Kidney tubule cell (primary cell): ENCODE measurements around the gene PLVAP.

Experiments
- DNase-seq: peaks from one replicate; pipeline ENCODE4 v3.0.0-alpha.2; 2018; ENCODE audit warnings: low spot score

The PLVAP gene

DNA sequence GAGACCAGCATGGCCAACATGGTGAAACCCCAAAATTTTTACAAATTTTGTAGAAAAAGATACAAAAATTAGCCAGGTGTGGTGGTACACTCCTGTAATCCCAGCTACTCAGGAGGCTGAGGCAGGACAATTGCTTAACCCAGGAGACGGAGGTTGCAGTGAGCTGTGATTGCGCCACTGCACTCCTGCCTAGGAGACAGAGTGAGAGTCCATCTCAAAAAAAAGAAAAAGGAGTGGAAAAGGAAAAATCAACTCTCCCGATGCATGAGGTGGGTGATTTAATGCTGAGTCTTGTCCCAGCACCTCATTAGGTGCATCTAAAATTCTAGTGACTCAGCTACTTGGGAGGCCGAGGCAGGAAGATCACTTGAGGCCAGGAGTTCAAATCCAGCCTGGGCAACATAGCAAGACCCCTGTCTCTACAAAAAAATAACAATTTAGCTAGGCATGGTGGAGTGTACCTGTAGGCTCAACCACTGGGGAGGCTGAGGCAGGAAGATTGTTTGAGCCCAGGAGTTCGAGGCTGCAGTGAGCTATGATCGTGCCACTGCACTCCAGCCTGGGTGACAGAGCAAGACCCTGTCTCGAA lies 20.0 kb downstream of the PLVAP start:
- no peak for DNase-seq

DNA sequence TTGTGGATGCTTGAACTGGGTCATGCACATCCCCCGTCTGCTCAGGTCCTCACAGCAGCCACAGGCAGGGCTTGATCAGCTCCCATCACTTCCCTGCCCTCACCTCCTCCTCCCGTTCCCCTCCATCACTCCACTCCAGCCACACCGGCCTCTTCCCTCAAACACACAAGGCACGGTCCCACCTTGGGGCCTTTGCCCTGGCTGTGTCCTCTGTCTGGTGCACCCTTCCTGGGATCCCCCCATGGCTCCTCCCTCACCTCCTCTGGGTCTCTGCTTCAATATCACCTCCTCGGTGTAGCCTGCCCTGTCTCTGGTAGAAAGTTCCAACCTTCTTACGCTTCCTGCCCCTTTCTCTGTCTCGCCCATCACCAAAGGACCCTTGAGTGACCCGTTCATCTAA lies 23.8 kb downstream of the PLVAP start:
- no peak for DNase-seq

DNA sequence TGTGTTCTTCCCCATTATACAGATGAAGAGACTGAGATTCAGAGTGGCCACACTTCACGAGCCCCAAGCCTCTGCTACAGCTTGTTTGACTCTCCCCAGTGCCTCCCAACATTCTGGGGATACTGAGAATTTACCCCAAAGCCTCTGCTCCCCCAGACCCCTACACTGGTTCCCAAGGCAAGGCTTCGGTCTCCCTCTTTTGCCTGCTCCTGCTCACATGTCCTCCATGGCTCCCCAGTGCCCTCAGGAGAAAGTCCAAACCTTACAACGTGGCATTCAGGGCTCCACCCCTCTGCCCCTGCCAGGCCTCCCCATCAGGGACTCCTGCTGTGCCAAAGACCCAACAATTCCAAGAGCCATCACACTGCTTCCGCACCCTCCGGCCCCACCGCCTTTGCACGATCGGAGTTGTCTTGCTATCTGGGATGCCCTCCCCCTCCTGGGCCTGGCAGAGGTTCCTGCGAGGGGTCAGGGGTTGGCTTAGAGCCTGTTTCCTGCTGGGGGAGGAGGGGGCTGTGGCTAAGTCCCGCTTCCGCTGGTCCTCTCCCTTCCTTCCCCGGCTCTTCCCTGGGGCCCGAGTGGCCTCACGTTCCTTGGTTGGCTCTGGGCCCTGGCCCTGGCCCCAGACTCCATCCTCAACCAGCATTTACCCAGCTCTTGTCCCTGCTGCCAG lies 24.4 kb downstream of the PLVAP start:
- DNase-seq: no peak

DNA sequence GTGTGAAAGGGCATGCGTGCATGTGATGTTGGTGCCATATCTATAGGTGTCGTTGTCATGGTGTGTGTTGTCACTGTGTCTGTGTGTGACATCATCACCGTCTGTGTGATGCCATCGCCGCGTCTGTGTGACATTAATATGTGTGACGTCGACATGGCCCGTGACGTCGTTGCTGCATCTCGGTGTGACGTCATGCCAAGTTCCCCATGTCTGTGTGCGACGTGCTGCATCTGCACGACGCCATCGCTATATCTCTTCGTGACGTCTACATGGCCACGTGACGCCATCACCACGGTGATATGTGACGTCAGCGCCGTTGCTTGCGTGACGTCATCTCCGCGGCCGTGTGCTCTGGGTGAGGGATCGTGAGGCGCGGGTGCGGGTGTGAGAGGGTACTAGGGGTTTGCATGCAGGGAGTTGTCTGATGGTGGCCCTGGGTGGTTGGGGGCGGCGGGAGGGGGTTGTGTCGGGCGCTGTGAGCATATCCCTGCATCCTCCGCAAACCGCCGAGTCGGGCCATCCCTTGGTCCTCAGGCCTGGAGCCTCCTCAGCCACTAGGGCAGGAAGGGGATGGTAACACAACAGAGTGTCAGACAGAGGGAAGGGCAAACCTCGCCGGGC lies 25.2 kb downstream of the PLVAP start:
- no peak for DNase-seq

DNA sequence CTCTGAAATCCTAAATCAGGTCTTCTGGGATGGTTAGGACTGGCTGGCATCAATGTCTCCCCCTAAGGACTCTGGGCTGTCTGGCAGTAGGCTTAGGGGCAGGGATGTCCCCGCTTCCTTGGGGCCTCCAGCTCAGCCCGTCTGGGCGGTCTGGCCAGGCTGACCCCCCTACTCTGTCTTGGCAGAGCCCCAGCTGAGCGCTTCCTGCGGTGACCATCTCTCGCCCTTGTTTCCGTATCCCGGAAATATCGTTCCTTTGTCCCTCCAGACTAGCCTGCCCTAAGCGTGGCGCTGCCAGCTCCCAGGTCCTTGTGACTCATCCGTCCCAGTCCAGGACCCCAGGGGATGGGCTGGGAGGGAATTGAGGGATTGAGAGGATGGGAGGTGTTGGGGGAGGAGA lies 28.4 kb downstream of the PLVAP start:
- DNase-seq: peak; percentile 73

DNA sequence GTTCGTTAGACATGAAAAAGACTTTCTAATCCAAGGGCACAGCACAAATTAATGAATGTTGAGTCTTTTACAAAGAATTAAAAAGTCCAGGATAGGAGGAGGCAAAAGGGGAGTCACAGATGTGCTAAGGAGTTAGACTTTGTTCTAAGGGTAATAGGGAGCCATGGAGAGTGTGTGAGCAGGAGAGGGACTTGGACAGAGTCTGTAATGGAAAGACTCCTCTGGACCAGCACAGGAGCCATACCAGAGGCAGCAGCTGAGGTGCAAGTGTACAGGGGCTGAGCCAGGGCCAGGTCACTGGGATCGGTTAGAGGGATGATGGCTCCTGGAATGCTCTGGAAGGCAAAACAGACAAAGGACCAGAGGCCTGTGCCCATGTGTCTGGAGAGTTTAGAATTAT lies 29.3 kb downstream of the PLVAP start:
- no peak for DNase-seq

DNA sequence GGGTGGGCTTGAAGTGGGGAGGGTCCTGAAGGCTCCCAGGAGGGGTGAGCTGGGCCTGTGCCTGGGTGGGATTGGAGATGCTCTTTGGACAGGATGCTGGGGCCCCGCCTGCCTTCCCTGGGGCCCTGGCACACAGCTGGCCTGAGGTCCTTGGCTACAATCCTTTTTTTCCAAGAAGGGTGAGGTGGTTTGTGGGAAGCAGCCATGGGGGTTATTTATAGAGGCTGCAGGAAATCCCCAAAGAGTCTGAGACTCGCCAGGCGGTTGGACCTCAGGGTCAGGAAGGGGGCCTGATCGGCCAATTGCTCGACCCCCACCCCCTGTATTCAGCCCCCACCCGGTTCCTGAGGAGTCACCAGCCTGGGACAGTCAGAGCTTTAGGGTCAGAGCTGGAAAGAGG lies 29.8 kb downstream of the PLVAP start:
- no peak for DNase-seq

DNA sequence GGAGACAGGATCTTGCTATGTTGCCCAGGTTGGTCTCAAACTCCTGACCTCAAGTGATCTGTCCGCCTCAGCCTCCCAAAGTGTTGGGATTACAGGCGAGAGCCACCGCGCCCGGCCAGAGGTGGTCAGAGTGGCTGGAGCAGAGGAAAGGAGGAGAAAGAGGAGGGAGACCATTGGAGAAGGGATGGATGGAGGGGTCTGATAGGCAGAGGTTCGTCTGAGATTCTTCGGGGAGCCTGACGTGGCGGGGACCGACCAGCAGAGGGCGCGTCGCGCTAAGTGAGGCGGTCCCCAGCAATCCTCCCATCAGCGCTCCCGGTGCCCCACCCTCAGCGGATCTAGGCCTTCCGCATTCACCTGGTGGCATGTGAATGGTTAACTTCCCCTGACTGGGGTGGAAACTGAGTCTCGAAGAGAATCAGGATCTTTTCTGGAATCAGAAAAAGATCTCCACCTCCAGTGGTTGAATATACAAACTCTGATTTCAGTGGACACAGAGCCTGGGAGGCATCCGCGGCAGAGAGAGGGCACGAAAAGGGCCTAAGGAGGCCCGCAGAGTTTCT lies 31.0 kb downstream of the PLVAP start:
- peak; percentile 71 for DNase-seq

DNA sequence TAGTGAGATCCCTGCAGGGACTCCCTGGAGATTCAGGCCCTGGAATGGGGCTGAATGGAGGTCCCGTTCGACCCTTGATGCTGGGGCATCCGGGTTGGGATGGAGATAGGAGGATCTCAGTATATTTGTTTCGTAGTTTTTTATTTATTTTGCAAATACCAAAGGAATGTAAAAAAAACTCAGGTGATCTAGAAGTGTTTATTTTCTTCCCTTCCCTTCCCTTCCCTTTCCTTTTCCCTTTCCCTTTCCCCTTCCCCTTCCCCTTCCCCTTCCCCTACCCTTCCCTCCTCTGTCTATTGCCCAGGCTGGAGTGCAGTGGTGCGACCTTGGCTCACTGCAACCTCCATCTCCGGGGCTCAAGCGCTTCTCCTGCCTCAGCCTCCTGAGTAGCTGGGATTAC lies 35.3 kb downstream of the PLVAP start:
- no peak for DNase-seq

DNA sequence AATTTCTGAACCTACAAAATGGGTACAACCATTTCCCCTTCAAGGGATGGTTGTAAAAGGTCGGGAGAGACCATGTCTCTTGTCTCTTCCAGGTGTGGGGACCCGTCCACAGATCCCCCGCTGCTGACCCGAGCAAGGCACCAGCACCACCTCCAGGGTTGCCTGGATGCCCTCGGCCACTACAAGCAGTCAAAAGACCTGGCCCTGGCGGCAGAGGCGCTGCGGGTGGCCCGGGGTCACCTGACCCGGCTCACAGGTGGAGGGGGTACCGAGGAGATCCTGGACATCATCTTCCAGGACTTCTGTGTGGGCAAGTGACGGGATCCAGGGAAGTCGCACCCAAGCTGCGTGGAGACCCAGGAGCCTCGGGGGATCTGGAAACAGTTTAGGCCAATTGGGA lies 35.8 kb downstream of the PLVAP start:
- no peak for DNase-seq

DNA sequence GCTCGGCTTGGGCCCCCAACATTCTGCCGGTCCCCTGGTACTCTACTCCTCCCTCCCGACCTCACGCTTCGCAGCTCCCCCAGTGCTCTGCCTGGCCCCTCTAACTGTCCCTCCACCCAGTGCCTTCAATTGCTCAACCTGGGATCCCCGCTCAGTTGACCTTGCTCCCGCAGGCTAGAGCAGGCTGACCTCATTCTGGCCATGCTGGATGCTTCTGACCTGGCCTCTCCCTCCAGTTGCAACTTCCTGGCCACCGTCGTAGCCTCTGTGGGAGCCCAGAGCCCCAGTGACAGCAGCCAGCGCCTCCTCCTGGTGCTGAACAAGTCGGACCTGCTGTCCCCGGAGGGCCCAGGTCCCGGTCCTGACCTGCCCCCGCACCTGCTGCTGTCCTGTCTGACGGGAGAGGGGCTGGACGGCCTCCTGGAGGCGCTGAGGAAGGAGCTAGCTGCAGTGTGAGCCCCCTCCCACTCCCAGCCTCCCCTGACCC lies 36.2 kb downstream of the PLVAP start:
- DNase-seq: no peak

DNA sequence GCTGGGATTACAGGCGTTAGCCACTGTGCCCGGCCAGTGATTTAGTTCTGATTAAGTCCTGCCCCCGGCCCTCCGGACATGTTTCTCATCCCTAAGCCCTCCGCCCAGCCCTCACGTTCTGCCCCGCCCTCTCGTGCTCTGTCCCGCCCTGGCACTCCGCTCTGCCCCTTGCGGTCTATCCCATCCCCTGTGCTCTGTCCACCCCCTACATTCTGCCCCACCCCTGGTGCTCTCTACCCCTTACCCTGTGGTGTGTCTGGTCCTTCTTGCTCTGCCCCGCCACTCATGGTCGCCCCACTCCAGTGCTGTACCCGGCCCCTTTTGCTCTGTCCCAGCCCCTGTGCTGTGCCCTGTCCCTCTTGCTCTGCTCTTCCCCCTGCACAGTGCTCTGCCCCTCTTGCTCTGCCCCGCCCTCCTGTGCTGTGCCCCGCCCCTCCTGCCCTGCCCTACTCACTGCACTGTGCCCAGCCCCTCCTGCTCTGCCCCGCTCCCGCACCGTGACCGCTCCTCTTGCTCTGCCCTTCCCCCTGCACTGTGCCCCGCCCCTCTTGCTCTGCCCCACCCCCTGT lies 36.8 kb downstream of the PLVAP start:
- no peak for DNase-seq

DNA sequence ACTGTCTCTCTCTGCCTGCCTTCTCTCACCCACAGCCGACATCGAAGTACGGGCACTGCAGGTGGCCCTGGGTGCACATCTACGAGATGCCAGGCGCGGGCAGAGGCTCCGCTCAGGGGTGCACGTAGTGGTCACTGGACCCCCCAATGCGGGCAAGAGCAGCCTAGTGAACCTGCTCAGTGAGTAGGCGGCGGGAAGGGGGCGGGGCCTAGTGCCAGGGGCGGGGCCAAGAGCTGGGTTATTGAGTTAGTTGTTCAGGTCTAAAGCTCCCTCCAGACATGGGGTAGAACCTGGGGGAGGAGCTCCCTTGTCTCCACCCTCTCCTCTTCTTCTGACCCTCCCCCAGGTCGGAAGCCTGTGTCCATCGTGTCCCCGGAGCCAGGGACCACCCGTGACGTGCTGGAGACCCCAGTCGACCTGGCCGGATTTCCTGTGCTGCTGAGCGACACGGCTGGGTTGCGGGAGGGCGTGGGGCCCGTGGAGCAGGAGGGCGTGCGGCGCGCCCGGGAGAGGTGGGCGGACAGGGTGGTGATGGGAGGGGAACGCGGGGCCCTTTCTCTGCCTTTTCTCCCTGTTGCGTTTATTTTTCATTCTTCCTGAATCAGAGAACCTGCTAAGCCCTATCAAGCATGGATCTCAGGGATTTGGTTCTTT lies 37.9 kb downstream of the PLVAP start:
- DNase-seq: no peak

DNA sequence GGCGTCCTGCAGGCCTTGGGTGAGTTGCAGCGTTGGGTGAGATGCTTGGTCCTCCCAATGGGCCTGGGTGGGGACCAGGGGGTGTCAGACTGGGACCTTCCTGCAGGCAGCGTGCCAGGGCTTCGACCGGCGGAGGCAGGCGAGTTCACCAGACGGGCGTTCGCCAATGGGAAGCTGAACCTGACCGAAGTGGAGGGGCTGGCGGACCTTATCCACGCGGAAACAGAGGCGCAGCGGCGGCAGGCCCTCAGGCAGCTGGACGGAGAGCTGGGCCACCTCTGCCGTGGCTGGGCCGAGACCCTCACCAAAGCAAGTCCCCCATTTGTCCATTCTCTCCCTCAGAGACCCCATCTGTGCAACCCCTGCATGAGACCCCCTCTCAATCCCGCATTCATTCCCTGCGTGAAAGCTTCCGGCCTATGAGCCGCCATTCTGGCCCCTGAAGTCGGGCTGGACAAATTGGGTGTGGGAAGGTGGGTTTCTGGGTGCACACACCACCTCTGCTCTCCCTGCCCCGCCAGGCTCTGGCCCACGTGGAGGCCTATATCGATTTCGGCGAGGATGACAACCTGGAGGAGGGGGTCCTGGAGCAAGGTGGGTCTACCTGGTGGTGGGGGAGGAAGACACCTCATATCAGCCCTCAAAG lies 38.6 kb downstream of the PLVAP start:
- no peak for DNase-seq

DNA sequence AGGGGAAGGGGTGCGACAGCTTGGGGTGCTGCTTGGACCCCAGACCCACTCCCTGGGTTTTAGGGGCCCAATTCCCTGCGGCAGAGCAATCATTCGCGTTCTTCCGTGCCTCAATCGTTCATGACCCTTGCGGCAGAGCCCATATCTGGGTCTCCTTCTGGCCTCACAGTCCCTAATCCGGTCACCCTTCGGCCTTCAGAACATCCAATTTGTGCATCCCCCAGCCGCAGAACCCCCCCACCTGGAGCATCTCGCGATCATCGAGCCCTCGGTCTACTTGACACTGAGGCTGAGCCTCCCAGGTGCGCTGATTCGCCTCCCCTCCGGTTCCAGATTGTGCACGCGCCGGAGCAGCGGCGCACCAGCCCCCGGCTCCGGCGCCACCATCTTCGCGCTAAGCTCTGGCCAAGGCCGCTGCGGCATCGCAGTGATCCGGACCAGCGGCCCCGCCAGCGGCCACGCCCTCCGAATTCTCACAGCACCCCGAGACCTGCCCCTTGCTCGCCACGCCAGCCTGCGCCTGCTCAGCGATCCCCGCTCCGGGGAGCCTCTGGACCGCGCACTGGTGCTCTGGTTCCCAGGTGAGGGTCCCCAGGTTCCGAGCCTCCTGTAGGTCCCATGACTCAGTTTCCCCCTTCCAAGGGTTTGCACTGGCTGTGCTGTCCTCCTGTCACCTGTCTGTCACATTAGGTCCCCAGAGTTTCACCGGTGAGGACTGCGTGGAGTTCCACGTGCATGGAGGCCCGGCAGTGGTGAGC lies 39.3 kb downstream of the PLVAP start:
- peak; percentile 26 for DNase-seq

DNA sequence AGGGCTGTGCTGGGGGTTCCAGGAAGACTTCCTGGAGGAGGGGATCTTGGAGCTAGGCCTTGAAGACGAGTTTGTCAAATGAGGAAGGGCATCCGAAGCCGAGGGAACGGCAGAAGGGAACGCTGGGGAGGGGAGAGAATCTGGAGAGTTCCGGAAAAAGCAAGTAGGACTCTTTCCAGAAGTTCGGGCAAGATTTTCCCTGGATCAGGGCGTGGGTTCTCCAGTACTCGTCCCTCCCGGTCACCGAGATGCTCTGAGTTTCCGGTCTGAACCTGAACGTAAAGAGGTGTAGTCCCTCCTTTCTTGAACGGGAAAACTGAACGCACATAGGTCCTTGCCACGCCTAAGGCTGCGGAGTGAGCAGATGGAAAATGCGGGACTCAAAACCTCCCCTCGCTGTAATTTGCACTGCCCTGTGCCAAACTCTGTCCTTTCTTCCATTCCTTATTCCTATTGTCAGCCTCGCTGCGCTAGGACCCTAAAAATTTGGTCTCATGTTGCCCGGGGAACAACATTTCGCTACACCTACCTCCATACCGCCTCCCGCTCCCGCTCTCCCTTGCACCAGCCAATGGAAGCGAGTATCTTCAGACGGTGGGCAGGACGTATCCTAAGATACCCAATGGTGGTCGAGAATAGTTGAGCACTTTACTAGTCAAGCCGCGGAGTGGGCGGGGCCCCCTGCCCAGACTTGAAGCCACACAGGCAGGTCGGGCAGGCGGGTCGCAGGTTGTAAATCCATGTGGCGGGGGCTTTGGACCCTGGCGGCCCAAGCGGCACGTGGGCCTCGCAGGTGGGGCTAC lies 40.1 kb downstream of the PLVAP start, which contains the start of gene GTPBP3:
GTPBP3 (plus strand) TSS at position 682 of the 803 bp plus-strand sequence; CDS start at position 741, 59 bp downstream.
- DNase-seq: peak; percentile 98

DNA sequence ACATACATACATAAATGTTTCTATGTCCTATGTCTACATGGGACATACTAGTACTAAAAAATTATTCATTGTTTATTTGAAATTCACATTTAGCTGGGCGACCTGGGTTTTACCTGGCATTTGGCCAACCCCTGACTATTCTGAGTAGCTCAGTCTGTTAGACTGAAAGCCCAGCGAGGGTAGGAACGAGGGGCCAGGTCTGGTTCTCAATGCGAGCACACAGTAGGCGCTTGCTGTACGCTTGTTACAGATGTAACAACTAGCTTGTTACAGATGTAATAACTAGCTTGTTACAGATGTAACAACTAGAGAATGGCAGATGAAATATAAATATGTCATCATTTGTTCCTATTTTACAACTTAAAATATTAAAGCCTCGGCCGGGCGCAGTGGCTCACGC lies 41.6 kb downstream of the PLVAP start:
- no peak for DNase-seq

DNA sequence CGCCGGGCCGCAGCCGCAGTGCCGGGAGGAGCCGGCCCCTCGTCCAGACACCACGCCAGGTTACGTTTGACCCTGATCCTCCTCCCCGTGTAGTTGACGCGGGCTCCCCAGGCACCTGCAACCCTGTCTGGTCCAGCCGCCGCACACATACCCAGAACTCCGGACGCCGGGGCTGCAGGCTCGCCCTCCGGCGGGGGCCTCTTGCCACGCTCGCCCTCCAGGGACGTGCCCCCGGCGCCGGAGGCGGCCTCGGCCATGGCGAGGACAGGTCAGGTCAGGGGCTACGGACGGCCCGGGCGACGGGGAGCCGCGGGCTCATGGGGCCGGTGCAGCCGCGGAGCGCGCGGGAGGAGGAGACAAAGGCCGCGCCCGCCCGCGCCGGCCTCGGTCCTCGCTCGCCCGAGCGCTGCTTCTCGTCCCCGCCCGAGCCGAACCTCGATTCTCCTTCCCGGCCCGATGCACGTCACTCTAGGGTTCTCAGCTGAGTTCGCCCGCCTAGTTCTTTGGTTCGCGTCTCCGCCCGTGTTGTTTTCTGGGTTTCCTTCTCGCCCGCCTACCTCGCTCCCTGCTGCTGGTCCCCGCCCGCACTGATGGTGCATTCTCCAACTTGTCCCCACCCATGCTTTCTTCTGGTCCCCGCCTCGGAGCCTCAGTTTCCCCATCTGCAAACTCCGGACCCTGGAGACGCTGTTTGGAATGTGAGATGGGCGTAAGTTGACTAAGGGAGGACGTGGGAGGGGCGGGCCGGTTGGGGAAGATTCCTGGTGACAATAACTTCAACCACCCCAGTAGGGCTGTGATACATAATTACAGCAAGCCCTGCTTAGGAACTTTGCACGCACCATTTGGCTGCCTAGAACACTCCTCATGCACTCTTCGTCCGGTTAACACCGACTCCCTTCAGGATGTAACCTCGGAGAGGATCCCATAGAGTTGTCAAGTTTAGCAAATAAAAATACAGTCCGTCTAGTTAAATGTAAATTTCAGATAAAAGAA lies 42.4 kb downstream of the PLVAP start, which contains the start of gene ANO8:
ANO8 (minus strand) TSS at position 442 of the 996 bp plus-strand sequence; CDS start at position 257, 185 bp downstream.
- peak; percentile 96 for DNase-seq
